ENCODE data around the gene HSPD1.
A peak's percentile ranks its signal among the peaks of the same experiment; 100 is the strongest.

Gene HSPD1

GRCh38 chr2:197502201-197502600, 2.6 kb upstream of the HSPD1 start:
- Histone ChIP-seq H3K4me3 (ENCODE audit: low read depth, low read length) (no peak overlapping the region), H3K27ac (ENCODE audit: extremely low read depth, low read depth, low read length) (no peak overlapping the region), H3K36me3 (ENCODE audit: control insufficient read depth in 2 of 2, insufficient read depth in 1 of 2, low read length in 2 of 2) (peaks cover 27 to 59% of the 10 kb centered on the region in 2 experiments), H3K9me3 (ENCODE audit: control insufficient read depth, insufficient read depth, low read depth, low read length) (no peaks in the 10 kb centered on the region), H3K4me1 (ENCODE audit: control insufficient read depth, insufficient read depth, low read length) (0 out of 2 replicates have a peak, but pooled peaks cover 4% of the 10 kb centered on the region)
- POLR2A ChIA-PET: interaction anchor here (5.4 kb wide), 1 partner anchor 12 kb away, joined by 85 read pairs; the partner anchor contains the start of gene MOB4
- TF ChIP-seq ZBTB6 (tag by site-specific recombination; IDR thresholded peaks at IDR 0.05) (no peak), GLIS2 (tag by site-specific recombination; IDR thresholded peaks at IDR 0.05) (no peak), ZNF785 (tag by site-specific recombination; IDR thresholded peaks at IDR 0.05) (no peak), OSR2 (tag by site-specific recombination; IDR thresholded peaks at IDR 0.05) (no peak), ZNF530 (tag by site-specific recombination; IDR thresholded peaks at IDR 0.05; ENCODE audit: low read depth) (no peak)
- CTCF ChIA-PET: no interaction called here

GRCh38 chr2:197500503-197501131, 977 bp upstream of the HSPD1 start:
- ChIA-PET POLR2A (interaction anchor here (0.9 to 5.4 kb wide), 15 partner anchors 9 to 702 kb away, joined by 3 to 85 read pairs (median 5); partner anchors contain the start of genes COQ10B, MARS2, MOB4 and SF3B1), CTCF (interaction anchor here (0.6 to 1.1 kb wide), 4 partner anchors 12 to 34 kb away, joined by 3 to 4 read pairs (median 4); no protein-coding TSS in a partner anchor)
- H3K36me3 ChIP-seq (ENCODE audit: control insufficient read depth in 2 of 2, insufficient read depth in 1 of 2, low read length in 2 of 2): peaks cover 39 to 71% of the 10 kb centered on the region in 2 experiments
- peak overlapping the region; percentile 92 for H3K27ac ChIP-seq (ENCODE audit: extremely low read depth, low read depth, low read length)
- H3K4me3 ChIP-seq (ENCODE audit: low read depth, low read length): peak overlapping the region; percentile 93
- H3K4me1 ChIP-seq (ENCODE audit: control insufficient read depth, insufficient read depth, low read length): peaks cover 12% of the 10 kb centered on the region; the same call in 1 of the 2 replicates
- H3K9me3 ChIP-seq (ENCODE audit: control insufficient read depth, insufficient read depth, low read depth, low read length): no peaks in the 10 kb centered on the region
- TF ChIP-seq SCRT2 (tag by site-specific recombination; IDR thresholded peaks at IDR 0.05): peak; percentile 64
- peak; percentile 48; the same call in 1 of the 2 replicates for TF ChIP-seq IKZF3 (tag by site-specific recombination; IDR thresholded peaks at IDR 0.05)
- no peak for TF ChIP-seq AEBP2 (tag by site-specific recombination; IDR thresholded peaks at IDR 0.05; ENCODE audit: borderline replicate concordance)
- TF ChIP-seq ZNF513 (tag by site-specific recombination; IDR thresholded peaks at IDR 0.05): 0 out of 2 replicates have a peak, but pooled peaks have one; percentile 12

GRCh38 chr2:197498937-197499593, 575 bp downstream of the HSPD1 start:
- POLR2A ChIA-PET: interaction anchor here (0.8 to 5.4 kb wide), 20 partner anchors 8 to 700 kb away, joined by 3 to 85 read pairs (median 6); partner anchors contain the start of genes COQ10B, MARS2, MOB4 and SF3B1
- Histone ChIP-seq H3K4me1 (ENCODE audit: control insufficient read depth, insufficient read depth, low read length) (peaks cover 12% of the 10 kb centered on the region; the same call in 1 of the 2 replicates), H3K4me3 (ENCODE audit: low read depth, low read length) (peak overlapping the region; percentile 93), H3K27ac (ENCODE audit: extremely low read depth, low read depth, low read length) (peak overlapping the region; percentile 92), H3K36me3 (ENCODE audit: control insufficient read depth in 2 of 2, insufficient read depth in 1 of 2, low read length in 2 of 2) (peaks cover 48 to 78% of the 10 kb centered on the region in 2 experiments), H3K9me3 (ENCODE audit: control insufficient read depth, insufficient read depth, low read depth, low read length) (no peaks in the 10 kb centered on the region)
- CTCF ChIA-PET: interaction anchor here (0.7 to 1.2 kb wide), 2 partner anchors 14 to 21 kb away, joined by 3 read pairs; no protein-coding TSS in a partner anchor
- TF ChIP-seq ZNF324 (tag by site-specific recombination; IDR thresholded peaks at IDR 0.05): no peak
- peak; percentile 92 for TF ChIP-seq EGR2 (tag by site-specific recombination; IDR thresholded peaks at IDR 0.05; ENCODE audit: low read depth)
- TF ChIP-seq SP2 (tag by site-specific recombination; IDR thresholded peaks at IDR 0.05): peak; percentile 42
- TF ChIP-seq GLIS1 (tag by site-specific recombination; IDR thresholded peaks at IDR 0.05): peak; percentile 74
- no peak for TF ChIP-seq ZNF174 (tag by site-specific recombination; IDR thresholded peaks at IDR 0.05)
- TF ChIP-seq ZNF624 (tag by site-specific recombination; IDR thresholded peaks at IDR 0.05): no peak
- TF ChIP-seq RBAK (tag by site-specific recombination; IDR thresholded peaks at IDR 0.05): 0 out of 2 replicates have a peak, but pooled peaks have one; percentile 48
- TF ChIP-seq TRIM28 (IDR thresholded peaks at IDR 0.05; ENCODE audit: borderline replicate concordance, low read length): 0 out of 2 replicates have a peak, but pooled peaks have one; percentile 52
- TF ChIP-seq KLF10 (tag by site-specific recombination; IDR thresholded peaks at IDR 0.05): no peak
- no peak for TF ChIP-seq ZNF350 (tag by site-specific recombination; IDR thresholded peaks at IDR 0.05)
- TF ChIP-seq TSHZ1 (tag by site-specific recombination; IDR thresholded peaks at IDR 0.05; ENCODE audit: borderline replicate concordance): no peak
- peak; percentile 51; the same call in 1 of the 2 replicates for TF ChIP-seq ZNF335 (tag by site-specific recombination; conservative IDR thresholded peaks at IDR 0.05)
- TF ChIP-seq ZNF146 (tag by site-specific recombination; IDR thresholded peaks at IDR 0.05): no peak
